GM10266 (cell line): ENCODE data around the gene RBPJ.

Experiments used
- DNase-seq: peaks from one replicate; pipeline ENCODE4 v3.0.0; 2012; ENCODE audit errors: extremely low spot score
- CTCF ChIP-seq: IDR thresholded peaks from 2 replicates; pipeline ENCODE4 v1.5.1; 2012; ENCODE audit warnings: mild to moderate bottlenecking, low read depth; ENCODE audit not compliant: control insufficient read depth, insufficient read depth; ENCODE audit errors: missing control alignments

The RBPJ gene

GRCh38 chr4:26471890-26472289, 151.1 kb downstream of the RBPJ start:
- no peak for DNase-seq
- TF ChIP-seq CTCF: no peak

- DNase-seq: no peak
- TF ChIP-seq CTCF: no peak
Measured at GRCh38 chr4:26473893-26474292, 153.1 kb downstream of the RBPJ start.

- TF ChIP-seq CTCF: no peak
- DNase-seq: no peak
Measured at GRCh38 chr4:26474551-26474950, 153.7 kb downstream of the RBPJ start.

GRCh38 chr4:26475716-26476115, 154.9 kb downstream of the RBPJ start:
- no peak for DNase-seq
- TF ChIP-seq CTCF: no peak

GRCh38 chr4:26476545-26476944, 155.7 kb downstream of the RBPJ start:
- TF ChIP-seq CTCF: no peak
- DNase-seq: no peak

- TF ChIP-seq CTCF: no peak
- DNase-seq: no peak
Measured at GRCh38 chr4:26478330-26478729, 157.5 kb downstream of the RBPJ start.

GRCh38 chr4:26482508-26483462, 162.0 kb downstream of the RBPJ start:
- no peak for TF ChIP-seq CTCF
- no peak for DNase-seq
